Fibroblast of skin of right quadriceps (primary cell): ENCODE measurements around the gene ARL5A.
"Not testable (repeated sequence)": the region's sequence is repeated elsewhere in the genome, so short reads cannot be mapped to it uniquely, and the experiment has no call there.

Source experiments
- DNase-seq: peaks from one replicate; pipeline ENCODE4 v3.0.0-alpha.2; 2013

Gene ARL5A

DNA sequence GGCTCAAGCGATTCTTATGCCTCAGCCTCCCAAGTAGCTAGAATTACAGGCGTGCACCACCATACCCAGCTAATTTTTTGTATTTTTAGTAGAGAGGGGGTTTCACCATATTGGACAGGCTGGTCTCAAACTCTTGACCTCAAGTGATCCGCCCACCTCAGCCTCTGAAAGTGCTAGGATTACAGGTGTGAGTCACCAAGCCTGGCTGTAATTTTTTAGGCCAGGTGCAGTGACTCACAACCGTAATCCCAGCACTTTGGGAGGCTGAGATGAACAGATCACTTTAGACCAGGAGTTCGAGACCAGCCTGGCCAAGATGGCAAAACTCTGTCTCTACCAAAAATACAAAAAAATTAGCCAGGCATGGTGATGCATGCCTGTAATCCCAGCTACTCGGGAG, 33.8 kb downstream of the ARL5A start:
- not testable (repeated sequence) for DNase-seq

DNA sequence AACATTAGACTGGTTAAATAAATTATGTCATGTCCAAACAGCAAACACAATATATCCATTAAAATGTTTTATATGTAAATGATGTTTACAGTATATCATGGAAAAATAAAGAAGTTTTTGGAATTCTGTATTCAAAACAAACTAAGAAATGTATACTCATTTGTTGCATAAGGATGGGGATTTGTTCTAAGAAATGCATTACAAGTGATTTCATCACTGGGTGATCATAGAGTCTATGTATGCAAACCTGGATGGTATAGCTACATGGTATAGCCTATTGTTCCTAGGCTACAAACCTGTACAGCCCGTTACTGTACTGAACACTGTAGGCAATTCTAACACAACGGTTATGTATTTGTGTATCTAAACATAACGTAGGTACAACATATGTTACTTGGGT, 35.1 kb downstream of the ARL5A start:
- DNase-seq: no peak

DNA sequence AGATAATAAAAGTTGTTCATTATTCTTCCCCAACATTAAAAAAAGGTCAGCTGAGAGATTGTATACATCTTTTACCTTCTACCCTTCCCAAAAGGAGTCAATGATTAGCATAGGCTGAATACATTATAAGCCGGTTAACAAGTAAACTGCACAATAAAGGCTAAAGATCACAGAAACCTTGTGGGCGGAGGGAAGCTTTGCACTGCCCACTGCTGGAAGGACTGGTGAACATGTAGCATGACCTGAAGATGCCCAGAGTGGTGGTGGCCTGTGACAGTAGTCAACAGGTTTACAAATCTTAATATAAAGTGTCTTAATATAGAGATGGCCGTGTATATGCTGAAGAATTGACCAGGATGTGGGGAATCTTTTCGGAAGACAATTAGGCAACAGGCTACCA, 35.6 kb downstream of the ARL5A start:
- no peak for DNase-seq

DNA sequence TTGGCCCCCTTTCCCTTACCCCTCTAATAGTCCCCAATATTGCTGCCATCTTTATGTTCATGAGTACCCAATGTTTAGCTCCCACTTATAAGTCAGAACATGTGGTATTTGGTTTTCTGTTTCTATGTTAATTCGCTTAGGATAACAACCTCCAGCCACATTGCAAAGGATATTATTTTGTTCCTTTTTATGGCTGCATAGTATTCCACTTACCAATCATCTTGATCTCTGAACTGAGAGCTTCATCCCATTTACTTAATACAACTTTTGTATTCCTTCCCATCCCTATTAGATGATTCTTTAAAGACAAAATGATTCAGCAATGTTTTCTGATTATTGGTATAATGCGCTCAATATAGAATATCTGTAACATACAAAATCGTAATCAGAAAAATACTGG, 36.7 kb downstream of the ARL5A start:
- no peak for DNase-seq

DNA sequence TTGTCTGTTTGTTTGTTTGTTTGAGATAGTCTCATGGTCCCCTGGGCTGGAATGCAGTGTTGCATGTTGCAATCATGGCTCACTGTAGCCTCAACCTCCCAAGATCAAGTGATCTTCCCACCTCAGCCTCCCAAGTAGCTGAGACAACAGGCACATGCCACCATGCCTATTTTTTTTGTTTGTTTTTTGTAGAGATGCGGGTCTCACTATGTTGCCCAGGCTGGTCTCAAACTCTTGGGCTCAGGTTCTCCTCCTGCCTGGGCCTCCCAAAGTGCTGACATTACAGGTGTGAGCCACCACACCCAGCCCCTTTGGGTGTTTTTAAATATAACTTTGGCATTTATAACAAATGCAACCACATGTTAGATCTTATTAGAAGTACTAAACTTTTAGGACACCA, 37.5 kb downstream of the ARL5A start:
- no peak for DNase-seq

DNA sequence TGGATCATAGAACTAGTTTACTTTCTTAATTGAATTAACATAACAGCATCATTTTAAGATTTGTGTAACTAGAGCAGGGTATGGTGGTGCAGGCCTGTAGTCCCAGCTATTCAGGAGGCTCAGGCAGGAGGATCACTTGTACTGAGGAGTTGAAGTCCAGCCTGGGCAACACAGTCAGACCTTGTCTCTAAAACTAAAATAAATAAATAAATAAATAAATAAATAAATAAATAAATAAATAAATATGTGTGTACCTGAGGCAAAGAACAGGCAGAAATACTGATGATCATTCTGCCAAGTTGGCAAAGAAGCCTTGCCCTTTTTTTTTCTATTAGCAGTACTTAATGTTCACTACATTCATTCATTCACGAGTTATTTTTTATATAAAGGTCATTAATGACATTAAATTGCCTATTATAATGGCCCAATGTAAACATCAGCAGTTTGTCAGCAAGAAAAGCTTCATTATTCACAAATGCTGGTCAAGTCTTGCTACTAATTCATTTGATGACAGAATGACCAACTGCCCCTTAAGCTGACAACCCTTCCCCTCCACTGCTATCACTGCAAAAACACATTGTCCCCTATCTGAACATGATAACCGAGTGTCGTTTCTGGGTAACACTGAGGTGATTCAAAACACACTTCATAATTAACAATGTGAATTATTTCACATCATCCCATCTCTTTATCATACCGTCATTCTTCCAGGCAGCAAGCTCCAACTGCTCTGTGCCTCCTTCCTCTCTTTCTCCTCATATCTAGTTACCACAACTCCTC, 39.0 kb downstream of the ARL5A start:
- DNase-seq: no peak

DNA sequence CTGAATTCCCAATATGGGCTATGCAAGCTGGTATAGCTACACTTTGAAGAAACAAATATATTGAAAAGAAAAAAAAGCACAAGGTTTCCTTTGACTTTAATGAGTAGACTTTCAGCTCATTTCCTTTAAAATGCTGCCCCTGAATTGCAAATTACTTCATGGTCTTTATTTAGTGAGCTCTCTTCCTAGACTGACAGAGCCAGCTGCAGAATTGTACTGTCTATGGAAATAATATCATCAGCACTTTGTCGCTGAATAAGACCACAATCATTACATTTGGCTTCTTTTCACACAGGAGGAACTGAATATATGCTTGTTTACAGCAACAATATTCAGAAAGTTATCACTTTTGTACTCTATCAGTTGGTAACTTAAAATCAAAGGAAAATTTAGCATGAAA, 41.7 kb downstream of the ARL5A start:
- no peak for DNase-seq

DNA sequence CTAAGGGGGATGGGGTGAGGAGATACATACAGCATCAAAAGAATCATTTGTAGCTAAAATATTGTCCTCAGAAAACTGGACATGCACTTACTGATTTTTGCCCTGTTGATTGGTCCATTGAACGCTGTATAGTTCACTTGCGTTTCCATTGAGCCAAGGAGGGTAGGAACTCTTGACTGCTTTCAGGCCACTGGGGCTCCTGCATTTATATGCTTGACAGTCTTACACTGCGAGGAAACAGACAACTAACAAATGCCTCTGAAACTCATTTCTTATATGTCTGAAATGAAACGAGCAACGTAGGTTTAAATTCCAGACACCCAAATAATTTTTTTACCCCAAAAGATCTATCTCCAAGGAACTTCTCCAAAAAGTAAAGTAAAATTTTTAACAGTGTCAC, 42.1 kb downstream of the ARL5A start:
- DNase-seq: no peak

DNA sequence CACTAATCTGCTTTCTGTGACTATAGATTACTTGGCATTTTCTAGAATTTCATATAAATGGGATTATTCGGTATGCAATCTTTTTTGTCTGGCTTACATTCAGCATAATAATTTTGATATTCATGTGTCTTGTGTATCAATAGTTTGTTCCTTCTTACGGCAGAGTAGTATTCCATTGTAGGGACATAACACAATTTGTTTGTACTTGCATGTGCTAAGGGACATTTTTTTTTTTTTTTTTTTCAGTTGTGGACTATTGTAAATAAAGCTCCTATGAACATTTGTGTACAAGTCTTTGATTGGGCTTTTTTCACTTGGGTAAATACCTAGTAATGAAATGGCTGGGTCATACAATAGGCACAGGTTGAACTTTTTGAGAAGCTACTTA, 45.1 kb downstream of the ARL5A start:
- no peak for DNase-seq

DNA sequence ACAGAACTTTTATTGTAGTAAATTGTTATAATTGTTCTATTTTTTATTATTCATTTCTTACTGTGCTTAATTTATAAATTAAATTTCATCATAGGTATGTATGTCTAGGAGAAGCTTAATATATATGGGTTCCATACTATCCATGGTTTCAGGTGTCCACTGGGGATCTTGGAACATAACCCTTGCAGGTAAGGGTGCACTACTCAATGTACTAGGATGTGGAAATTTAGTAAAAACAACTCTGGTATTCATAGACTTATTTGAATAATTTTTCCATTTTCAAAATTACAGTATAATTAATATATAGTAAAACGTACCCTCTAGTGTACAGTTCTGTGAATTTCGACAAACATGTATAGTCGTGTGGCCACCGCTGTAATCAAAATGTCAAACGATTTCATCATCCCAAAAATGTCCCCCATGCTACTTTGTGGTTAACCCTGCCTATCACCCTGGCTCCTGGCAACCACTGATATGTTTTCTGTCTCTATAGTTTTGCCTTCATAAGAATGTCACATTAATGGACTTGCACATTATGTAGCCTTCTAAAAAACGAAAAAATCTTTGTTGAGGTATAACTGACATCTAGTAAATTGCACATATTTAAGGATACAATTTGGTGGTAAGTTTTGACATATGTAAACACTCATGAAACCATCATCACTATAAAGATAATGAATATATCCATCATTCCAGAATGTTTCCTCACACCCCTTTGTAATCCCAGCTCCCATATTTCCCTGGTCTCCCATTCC, 45.7 kb downstream of the ARL5A start:
- DNase-seq: peak; percentile 9

DNA sequence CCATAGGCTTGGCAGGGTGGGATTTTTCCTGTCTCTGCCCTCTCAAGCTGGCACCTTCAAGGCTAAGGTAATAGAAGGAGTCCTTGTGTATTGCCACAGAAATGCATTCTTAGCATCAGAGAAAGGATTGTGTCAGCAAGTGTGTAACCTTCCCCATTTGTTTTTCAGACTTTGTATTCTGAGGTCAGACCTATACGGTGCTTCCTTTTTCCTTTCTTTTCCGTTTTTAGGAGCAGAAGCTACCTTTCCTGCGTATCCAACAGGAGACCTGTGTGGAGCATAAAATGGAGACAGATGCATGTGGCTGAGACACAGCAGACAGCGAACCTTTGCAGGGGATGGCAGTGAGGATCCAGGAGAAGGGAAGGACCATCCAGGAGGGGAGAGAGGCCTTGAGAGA, 46.6 kb downstream of the ARL5A start:
- no peak for DNase-seq

DNA sequence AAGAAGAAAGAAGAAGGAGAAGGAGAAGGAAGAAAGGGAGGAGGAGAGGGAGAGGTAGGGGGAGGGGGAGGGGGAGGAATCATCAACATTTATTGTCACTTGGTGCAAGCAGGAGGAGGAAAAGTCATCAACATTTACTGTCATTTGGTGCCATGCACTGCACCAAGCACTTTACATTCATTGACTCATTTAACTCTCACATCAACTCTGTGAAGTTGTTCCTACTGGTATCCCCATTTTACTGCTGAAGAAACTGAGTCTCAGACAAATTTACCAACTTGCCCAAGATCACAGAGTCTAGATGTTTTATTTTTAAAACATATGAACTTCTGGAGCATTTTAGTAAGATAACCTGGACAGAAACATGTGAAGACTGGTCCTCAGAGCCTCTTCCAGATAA, 47.3 kb downstream of the ARL5A start:
- DNase-seq: no peak

DNA sequence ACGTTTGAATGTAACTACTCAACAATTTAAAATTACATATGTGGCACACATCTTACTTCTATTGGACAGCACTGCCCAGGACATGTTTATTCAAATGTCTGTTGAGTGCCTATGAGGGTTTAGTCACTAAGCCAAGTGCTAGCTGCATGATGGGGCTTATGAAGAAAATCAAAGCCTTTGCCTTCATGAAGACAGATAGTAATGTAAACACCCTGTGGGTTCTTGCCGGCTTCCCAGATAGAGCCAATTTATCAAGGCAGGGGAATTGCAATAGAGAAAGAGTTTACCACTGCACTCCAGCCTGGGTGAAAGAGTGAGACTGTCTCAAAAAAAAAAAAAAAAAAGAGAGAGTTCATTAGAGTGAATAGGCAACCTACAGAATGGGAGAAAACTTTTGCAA, 50.3 kb downstream of the ARL5A start:
- no peak for DNase-seq

DNA sequence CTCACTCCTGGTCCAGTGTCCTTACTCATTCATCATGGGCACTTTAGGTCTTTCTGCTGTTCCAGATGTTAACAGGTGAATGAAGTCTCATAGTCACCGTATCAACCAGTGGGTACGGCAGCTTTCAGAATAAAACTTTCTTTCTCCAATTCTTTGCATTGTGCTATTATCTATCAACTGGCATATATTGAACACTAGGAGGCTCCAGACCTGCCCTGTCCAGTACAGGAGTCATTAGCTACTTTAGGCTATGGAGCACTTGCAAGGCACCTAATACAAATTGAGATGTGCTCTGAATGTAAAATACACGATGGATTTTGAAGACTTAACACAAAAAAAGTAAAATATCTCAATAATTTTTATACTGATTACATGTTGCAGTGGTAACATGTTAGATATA, 50.7 kb downstream of the ARL5A start:
- no peak for DNase-seq

DNA sequence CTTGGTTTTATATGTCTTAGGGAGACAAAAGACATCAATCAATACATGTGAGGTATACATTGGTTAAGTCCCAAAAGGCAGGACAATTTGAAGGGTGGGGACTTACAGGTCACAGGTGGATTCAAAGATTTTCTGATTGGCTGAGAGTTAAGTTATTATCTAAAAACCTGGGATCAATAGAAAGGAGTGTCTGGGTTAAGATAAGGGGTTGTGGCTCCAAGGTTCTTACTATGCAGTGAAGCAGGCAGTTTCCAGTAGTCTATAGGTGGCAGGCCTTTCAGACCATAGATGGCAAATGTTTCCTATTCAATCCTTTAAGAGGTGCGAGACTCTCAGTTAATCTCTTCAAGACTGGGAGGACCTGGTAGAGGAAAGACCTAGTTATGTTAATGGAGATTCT, 51.9 kb downstream of the ARL5A start:
- no peak for DNase-seq

DNA sequence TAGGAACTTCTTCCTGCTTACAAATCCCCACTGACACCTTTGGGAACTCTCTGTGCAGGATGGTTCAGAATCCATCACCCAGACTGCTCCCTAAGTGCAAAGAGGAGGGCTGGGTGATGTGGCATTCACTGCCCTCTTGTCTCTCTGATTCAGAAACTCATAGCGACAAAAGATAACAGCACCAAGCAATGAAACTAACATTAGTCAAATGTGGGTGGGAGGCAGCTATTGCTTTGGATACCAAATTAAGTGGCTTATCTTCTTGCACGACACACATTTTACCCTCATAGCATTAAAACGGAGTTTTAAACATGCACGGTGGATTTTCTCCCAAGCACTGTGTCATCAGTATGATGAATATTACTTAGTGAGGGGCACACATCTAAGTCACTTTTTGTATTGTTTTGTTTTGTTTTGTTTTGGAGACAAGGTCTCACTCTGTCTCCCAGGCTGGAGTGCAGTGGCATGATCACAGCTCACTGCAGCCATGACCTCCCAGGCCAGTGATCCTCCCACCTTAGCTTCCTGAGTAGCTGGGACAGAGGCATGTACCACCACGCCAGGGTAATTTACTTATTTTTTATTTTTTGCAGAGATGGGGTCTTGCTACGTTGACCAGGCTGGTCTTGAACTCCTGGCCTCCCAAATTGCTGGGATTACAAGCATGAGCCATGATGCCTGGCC, 53.0 kb downstream of the ARL5A start:
- DNase-seq: no peak

DNA sequence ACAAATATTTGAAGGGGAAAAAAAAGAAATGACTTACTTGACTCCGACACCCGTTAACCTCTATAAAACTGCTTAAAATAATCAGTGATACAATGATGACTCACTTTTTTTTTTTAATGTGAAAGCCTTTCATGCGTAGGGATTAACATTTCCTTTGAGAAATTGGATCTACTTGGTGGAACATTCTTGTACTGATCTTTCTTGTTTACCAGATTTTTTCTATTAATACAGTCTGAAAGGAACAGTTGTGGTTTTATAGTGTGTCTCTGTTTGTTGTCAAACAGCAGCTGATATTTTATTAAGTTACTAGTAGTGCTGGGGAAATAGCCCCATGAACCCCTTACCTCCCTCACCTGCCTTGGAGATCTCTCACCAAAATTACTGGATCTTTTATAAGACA, 53.7 kb downstream of the ARL5A start:
- DNase-seq: peak; percentile 72

DNA sequence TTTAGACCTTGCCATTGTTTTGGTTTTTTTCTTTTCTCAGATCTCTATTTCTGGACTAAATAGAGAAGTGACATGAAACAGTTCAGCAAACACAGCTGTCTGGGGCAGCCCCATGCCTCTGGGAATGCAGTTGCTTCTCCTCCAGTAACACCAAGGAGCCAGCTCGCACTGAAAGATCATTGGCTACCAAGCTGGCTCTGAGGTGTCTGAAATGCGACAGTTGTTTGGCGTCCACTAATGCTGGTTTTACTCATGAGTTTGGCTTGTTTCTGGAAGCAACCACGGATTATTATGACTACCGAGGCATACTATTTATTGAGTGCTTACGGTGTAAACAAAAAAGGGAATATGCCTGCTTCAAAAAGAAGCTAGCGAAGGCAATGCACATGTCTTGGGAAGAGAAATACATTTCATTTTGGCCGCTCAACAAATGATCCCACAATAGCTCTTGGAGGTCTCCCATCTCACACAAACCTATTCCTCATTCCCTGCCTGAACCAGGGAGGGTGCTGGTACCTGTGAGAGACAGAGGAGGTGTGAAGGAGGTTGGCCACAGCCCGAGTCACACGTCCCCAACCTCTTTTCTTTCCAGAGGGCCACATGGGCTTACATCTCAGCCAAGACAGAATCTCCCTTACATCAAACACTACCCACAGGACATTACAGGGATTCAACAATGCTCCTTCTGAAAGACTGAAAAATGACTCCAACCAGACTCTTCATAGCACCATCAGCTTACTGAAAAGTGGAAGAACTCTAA, 56.4 kb downstream of the ARL5A start:
- DNase-seq: peak; percentile 32

DNA sequence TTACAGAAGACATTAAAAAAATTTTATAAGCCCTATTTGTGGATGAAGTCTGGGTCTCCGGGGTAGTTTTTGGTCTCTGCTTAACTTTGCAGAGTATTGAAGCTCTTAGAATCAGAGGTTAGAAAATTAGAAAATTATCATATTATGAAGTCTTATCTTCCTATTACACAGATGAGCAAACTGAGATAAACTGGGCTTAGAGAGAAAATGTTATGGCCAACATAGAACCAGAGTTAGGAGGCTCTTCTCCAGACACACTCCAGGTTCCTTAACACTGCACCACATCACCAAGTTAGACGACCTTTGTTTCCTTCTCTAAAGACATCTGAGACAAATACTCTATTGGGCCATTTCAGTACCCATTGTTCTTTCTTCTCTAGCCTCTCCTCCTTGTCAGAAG, 57.2 kb downstream of the ARL5A start:
- DNase-seq: no peak

DNA sequence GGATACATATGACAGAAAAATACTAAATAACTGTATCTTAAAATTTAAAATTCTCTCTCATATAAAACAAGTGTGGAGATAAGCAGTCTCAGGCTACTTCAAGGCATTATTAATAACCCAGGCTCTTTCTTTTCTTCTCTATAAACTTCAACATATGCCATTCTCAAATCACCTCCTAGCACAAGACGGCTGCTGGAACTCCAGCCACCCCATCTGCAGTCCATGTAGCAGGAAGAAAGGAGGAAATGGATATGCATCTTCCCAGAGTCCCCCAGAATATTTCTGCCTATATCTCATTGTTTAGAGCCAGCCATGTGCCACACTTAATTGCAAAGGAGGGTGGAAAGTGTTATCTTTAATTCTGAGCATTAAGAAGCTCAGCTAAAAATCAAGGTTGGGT, 58.6 kb downstream of the ARL5A start:
- DNase-seq: no peak

DNA sequence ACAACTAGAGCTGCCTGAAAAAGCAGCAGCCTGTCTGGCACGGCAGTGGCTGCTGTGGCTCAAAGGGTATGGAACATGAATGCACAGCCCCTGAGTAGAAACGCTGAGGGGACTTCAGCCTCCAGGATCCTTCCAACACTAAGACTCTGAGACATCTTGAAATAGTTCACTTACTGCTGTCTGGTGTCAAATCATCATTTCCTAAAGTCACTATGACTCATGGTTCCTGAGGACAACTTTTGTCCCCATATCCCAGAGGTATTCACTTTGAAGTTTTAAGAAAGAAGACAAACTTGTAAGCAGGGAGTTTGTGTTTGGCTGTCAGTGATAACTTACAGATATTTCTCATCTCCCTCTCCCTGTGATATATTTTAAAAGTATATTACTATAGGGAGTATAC, 60.7 kb downstream of the ARL5A start:
- DNase-seq: peak; percentile 5

DNA sequence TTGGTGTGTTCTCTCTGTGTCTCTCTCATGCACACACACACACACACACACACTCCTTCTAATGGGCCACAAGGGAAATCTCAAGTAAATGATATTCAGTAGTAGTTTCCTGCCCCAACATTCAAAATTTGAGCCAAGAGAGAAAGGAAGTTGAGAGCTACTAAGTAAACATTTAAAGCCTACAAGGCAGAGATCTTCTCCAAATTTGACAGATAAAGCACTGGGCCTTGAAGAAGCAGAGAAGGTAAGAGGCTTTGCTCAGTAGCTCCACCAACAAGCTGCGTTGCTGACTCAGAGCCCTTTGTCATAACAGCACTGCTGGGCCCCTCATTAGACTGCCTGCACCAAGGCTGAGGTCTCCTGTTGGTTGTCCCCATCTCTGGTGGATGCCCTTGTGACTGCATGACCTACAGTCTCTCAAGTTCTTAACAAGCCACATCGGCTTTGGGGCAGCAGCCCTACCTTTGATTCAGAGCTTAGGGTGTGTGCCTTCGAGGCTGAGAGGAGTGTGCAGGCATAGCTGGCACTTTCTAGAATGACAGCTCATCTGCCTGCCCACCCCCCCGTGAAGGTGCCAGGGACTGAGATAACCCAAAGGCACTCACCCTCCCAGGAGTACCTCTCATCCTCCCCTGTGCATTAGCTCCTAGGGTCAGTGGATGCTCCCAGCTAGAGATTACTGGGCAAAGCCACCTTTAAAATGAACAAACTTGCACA, 61.6 kb downstream of the ARL5A start:
- peak; percentile 10 for DNase-seq
